HEK293 (cell line): ENCODE measurements around the gene GPBAR1.

Source experiments
- IKZF3 ChIP-seq: fragments of 450-650 bp; IDR thresholded peaks from 2 replicates; pipeline ENCODE4 v1.5.0; 2018; ENCODE audit warnings: missing biosample characterization, mild to moderate bottlenecking, missing genetic modification characterization, moderate library complexity
- RBAK ChIP-seq: fragments of 450-650 bp; formaldehyde crosslinking; IDR thresholded peaks from 2 replicates; pipeline ENCODE4 v1.5.1; 2016; ENCODE audit warnings: missing biosample characterization, missing genetic modification characterization
- SCRT2 ChIP-seq: fragments of 450-650 bp; formaldehyde crosslinking; IDR thresholded peaks from 2 replicates; pipeline ENCODE4 v1.5.1; 2016; ENCODE audit warnings: missing biosample characterization, missing genetic modification characterization
- ZBTB44 ChIP-seq: fragments of 450-650 bp; IDR thresholded peaks from 2 replicates; pipeline ENCODE4 v1.5.1; 2018; ENCODE audit warnings: missing biosample characterization, mild to moderate bottlenecking, missing genetic modification characterization
- ZBTB8A ChIP-seq: fragments of 450-650 bp; formaldehyde crosslinking; IDR thresholded peaks from 2 replicates; pipeline ENCODE4 v1.5.1; 2016; ENCODE audit warnings: missing biosample characterization, missing genetic modification characterization
- ZNF140 ChIP-seq: fragments of 450-650 bp; formaldehyde crosslinking; IDR thresholded peaks from 2 replicates; pipeline ENCODE4 v1.5.1; 2016; ENCODE audit warnings: missing biosample characterization, missing genetic modification characterization
- ZNF157 ChIP-seq: fragments of 450-650 bp; formaldehyde crosslinking; IDR thresholded peaks from 2 replicates; pipeline ENCODE4 v1.5.1; 2016; ENCODE audit warnings: missing biosample characterization, missing genetic modification characterization
- ZNF211 ChIP-seq: fragments of 450-650 bp; formaldehyde crosslinking; IDR thresholded peaks from 2 replicates; pipeline ENCODE4 v1.5.1; 2016; ENCODE audit warnings: low read depth, missing biosample characterization, missing genetic modification characterization
- ZNF248 ChIP-seq: fragments of 450-650 bp; formaldehyde crosslinking; IDR thresholded peaks from 2 replicates; pipeline ENCODE4 v1.5.1; 2017; ENCODE audit warnings: missing biosample characterization, missing genetic modification characterization
- ZNF335 ChIP-seq: fragments of 450-650 bp; formaldehyde crosslinking; conservative IDR thresholded peaks from 2 replicates; pipeline ENCODE4 v1.5.1; 2016; ENCODE audit warnings: missing biosample characterization, missing genetic modification characterization
- ZNF350 ChIP-seq: fragments of 450-650 bp; formaldehyde crosslinking; IDR thresholded peaks from 2 replicates; pipeline ENCODE4 v1.5.0; 2017; ENCODE audit warnings: missing biosample characterization, mild to moderate bottlenecking, missing genetic modification characterization
- ZNF37A ChIP-seq: fragments of 450-650 bp; IDR thresholded peaks from 2 replicates; pipeline ENCODE4 v1.5.1; 2018; ENCODE audit warnings: missing biosample characterization, missing genetic modification characterization
- ZNF404 ChIP-seq: fragments of 450-650 bp; formaldehyde crosslinking; IDR thresholded peaks from 2 replicates; pipeline ENCODE4 v1.5.1; 2017; ENCODE audit warnings: missing biosample characterization, missing genetic modification characterization
- ZNF416 ChIP-seq: fragments of 450-650 bp; formaldehyde crosslinking; IDR thresholded peaks from 2 replicates; pipeline ENCODE4 v1.5.1; 2016; ENCODE audit warnings: missing biosample characterization, missing genetic modification characterization
- ZNF423 ChIP-seq: fragments of 450-650 bp; formaldehyde crosslinking; IDR thresholded peaks from 2 replicates; pipeline ENCODE4 v1.5.1; 2016; ENCODE audit warnings: missing biosample characterization, missing genetic modification characterization
- ZNF596 ChIP-seq: fragments of 450-650 bp; IDR thresholded peaks from 2 replicates; pipeline ENCODE4 v1.5.0; 2018; ENCODE audit warnings: missing biosample characterization, mild to moderate bottlenecking, missing genetic modification characterization, moderate library complexity
- ZNF645 ChIP-seq: fragments of 450-650 bp; formaldehyde crosslinking; IDR thresholded peaks from 2 replicates; pipeline ENCODE4; 2016; ENCODE audit warnings: missing biosample characterization, missing genetic modification characterization
- ZNF660 ChIP-seq: fragments of 450-650 bp; IDR thresholded peaks from 2 replicates; pipeline ENCODE4 v1.5.1; 2018; ENCODE audit warnings: missing biosample characterization, mild to moderate bottlenecking, missing genetic modification characterization
- ZNF677 ChIP-seq: fragments of 450-650 bp; IDR thresholded peaks from 2 replicates; pipeline ENCODE4 v1.5.0; 2018; ENCODE audit warnings: missing biosample characterization, mild to moderate bottlenecking, missing genetic modification characterization, moderate library complexity
- ZNF768 ChIP-seq: fragments of 450-650 bp; formaldehyde crosslinking; IDR thresholded peaks from 2 replicates; pipeline ENCODE4 v1.5.1; 2018; ENCODE audit warnings: missing biosample characterization, mild to moderate bottlenecking, missing genetic modification characterization
- ZNF791 ChIP-seq: fragments of 450-650 bp; formaldehyde crosslinking; IDR thresholded peaks from 2 replicates; pipeline ENCODE4 v1.5.1; 2016; ENCODE audit warnings: missing biosample characterization, missing genetic modification characterization
- ZXDB ChIP-seq: fragments of 450-650 bp; formaldehyde crosslinking; IDR thresholded peaks from 2 replicates; pipeline ENCODE4 v1.5.1; 2016; ENCODE audit warnings: missing biosample characterization, missing genetic modification characterization
- TF ChIP-seq, protein P1 (sequence below): fragments of 450-650 bp; formaldehyde crosslinking; IDR thresholded peaks from 2 replicates; pipeline ENCODE4 v1.5.1; 2016; ENCODE audit warnings: missing biosample characterization, missing genetic modification characterization
- TF ChIP-seq, protein P2 (sequence below): fragments of 450-650 bp; formaldehyde crosslinking; IDR thresholded peaks from 2 replicates; pipeline ENCODE4 v1.5.1; 2016; ENCODE audit warnings: missing biosample characterization, missing genetic modification characterization
- TF ChIP-seq, protein P3 (sequence below): fragments of 450-650 bp; formaldehyde crosslinking; IDR thresholded peaks from 2 replicates; pipeline ENCODE4 v1.5.1; 2017; ENCODE audit warnings: missing biosample characterization, missing genetic modification characterization
- TF ChIP-seq, protein P4 (sequence below): fragments of 450-650 bp; formaldehyde crosslinking; IDR thresholded peaks from 2 replicates; pipeline ENCODE4 v1.5.1; 2017; ENCODE audit warnings: missing biosample characterization, missing genetic modification characterization
- TF ChIP-seq, protein P5 (sequence below): fragments of 450-650 bp; formaldehyde crosslinking; IDR thresholded peaks from 2 replicates; pipeline ENCODE4 v1.5.1; 2016; ENCODE audit warnings: missing biosample characterization, missing genetic modification characterization, low read depth

Gene GPBAR1

DNA sequence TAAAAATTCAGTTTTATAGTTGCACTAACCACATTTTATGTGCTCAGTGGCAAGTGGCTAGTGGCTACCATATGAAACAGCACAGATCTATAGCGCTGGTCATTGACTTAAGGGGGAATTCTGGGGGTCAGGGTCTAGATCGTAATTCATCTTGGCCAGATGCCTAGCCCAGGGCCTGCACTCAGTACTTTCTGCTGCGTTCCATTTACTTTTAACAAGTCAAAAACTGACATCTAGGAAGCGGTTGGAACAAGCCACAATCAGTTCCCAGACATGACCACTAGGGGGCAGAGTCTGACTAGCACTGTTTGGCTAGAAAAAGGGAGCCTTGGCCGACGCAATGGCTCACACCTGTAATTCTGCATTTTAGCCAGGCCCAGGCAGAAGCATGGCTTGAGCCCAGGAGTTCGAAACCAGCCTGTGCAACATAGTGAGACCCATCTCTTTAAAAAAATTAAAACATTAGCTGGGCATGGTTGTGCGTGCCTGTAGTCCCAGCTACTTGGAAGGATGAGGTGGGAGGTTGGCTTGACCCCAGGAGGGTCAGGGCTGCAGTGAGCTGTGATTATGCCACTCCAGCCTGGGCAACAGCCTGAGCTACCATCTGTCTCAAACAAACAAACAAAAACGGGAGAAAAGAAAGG is 40.5 kb downstream of the GPBAR1 start (continued):
- TF ChIP-seq, protein P1, sequence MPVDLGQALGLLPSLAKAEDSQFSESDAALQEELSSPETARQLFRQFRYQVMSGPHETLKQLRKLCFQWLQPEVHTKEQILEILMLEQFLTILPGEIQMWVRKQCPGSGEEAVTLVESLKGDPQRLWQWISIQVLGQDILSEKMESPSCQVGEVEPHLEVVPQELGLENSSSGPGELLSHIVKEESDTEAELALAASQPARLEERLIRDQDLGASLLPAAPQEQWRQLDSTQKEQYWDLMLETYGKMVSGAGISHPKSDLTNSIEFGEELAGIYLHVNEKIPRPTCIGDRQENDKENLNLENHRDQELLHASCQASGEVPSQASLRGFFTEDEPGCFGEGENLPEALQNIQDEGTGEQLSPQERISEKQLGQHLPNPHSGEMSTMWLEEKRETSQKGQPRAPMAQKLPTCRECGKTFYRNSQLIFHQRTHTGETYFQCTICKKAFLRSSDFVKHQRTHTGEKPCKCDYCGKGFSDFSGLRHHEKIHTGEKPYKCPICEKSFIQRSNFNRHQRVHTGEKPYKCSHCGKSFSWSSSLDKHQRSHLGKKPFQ (tag by site-specific recombination): peak; percentile 85
- TF ChIP-seq, protein P2, sequence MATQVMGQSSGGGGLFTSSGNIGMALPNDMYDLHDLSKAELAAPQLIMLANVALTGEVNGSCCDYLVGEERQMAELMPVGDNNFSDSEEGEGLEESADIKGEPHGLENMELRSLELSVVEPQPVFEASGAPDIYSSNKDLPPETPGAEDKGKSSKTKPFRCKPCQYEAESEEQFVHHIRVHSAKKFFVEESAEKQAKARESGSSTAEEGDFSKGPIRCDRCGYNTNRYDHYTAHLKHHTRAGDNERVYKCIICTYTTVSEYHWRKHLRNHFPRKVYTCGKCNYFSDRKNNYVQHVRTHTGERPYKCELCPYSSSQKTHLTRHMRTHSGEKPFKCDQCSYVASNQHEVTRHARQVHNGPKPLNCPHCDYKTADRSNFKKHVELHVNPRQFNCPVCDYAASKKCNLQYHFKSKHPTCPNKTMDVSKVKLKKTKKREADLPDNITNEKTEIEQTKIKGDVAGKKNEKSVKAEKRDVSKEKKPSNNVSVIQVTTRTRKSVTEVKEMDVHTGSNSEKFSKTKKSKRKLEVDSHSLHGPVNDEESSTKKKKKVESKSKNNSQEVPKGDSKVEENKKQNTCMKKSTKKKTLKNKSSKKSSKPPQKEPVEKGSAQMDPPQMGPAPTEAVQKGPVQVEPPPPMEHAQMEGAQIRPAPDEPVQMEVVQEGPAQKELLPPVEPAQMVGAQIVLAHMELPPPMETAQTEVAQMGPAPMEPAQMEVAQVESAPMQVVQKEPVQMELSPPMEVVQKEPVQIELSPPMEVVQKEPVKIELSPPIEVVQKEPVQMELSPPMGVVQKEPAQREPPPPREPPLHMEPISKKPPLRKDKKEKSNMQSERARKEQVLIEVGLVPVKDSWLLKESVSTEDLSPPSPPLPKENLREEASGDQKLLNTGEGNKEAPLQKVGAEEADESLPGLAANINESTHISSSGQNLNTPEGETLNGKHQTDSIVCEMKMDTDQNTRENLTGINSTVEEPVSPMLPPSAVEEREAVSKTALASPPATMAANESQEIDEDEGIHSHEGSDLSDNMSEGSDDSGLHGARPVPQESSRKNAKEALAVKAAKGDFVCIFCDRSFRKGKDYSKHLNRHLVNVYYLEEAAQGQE (tag by site-specific recombination): no peak
- TF ChIP-seq RBAK (no peak), ZNF37A (no peak), ZNF350 (tag by site-specific recombination) (no peak), ZNF211 (tag by site-specific recombination) (no peak), ZNF660 (tag by site-specific recombination) (peak; percentile 68), ZNF416 (tag by site-specific recombination) (no peak), ZBTB8A (tag by site-specific recombination) (peak; percentile 40; the same call in 1 of the 2 replicates), SCRT2 (tag by site-specific recombination) (peak; percentile 68), ZNF768 (tag by site-specific recombination) (no peak), ZNF791 (tag by site-specific recombination) (no peak), ZNF157 (tag by site-specific recombination) (no peak), ZNF140 (tag by site-specific recombination) (no peak), ZNF248 (tag by site-specific recombination) (no peak), ZNF404 (no peak), ZNF423 (tag by site-specific recombination) (no peak), ZBTB44 (peak; percentile 63; the same call in 1 of the 2 replicates), ZXDB (tag by site-specific recombination) (no peak), ZNF596 (tag by site-specific recombination) (no peak), IKZF3 (no peak), ZNF335 (tag by site-specific recombination) (no peak), ZNF645 (no peak), ZNF677 (no peak)
- TF ChIP-seq, protein P3, sequence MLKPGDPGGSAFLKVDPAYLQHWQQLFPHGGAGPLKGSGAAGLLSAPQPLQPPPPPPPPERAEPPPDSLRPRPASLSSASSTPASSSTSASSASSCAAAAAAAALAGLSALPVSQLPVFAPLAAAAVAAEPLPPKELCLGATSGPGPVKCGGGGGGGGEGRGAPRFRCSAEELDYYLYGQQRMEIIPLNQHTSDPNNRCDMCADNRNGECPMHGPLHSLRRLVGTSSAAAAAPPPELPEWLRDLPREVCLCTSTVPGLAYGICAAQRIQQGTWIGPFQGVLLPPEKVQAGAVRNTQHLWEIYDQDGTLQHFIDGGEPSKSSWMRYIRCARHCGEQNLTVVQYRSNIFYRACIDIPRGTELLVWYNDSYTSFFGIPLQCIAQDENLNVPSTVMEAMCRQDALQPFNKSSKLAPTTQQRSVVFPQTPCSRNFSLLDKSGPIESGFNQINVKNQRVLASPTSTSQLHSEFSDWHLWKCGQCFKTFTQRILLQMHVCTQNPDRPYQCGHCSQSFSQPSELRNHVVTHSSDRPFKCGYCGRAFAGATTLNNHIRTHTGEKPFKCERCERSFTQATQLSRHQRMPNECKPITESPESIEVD (tag by site-specific recombination): no peak
- TF ChIP-seq, protein P4, sequence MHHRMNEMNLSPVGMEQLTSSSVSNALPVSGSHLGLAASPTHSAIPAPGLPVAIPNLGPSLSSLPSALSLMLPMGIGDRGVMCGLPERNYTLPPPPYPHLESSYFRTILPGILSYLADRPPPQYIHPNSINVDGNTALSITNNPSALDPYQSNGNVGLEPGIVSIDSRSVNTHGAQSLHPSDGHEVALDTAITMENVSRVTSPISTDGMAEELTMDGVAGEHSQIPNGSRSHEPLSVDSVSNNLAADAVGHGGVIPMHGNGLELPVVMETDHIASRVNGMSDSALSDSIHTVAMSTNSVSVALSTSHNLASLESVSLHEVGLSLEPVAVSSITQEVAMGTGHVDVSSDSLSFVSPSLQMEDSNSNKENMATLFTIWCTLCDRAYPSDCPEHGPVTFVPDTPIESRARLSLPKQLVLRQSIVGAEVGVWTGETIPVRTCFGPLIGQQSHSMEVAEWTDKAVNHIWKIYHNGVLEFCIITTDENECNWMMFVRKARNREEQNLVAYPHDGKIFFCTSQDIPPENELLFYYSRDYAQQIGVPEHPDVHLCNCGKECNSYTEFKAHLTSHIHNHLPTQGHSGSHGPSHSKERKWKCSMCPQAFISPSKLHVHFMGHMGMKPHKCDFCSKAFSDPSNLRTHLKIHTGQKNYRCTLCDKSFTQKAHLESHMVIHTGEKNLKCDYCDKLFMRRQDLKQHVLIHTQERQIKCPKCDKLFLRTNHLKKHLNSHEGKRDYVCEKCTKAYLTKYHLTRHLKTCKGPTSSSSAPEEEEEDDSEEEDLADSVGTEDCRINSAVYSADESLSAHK (tag by site-specific recombination): no peak
- TF ChIP-seq, protein P5, sequence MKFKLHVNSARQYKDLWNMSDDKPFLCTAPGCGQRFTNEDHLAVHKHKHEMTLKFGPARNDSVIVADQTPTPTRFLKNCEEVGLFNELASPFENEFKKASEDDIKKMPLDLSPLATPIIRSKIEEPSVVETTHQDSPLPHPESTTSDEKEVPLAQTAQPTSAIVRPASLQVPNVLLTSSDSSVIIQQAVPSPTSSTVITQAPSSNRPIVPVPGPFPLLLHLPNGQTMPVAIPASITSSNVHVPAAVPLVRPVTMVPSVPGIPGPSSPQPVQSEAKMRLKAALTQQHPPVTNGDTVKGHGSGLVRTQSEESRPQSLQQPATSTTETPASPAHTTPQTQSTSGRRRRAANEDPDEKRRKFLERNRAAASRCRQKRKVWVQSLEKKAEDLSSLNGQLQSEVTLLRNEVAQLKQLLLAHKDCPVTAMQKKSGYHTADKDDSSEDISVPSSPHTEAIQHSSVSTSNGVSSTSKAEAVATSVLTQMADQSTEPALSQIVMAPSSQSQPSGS (tag by site-specific recombination): no peak
